ENCODE measurements around the gene CAMK2D.

DNA sequence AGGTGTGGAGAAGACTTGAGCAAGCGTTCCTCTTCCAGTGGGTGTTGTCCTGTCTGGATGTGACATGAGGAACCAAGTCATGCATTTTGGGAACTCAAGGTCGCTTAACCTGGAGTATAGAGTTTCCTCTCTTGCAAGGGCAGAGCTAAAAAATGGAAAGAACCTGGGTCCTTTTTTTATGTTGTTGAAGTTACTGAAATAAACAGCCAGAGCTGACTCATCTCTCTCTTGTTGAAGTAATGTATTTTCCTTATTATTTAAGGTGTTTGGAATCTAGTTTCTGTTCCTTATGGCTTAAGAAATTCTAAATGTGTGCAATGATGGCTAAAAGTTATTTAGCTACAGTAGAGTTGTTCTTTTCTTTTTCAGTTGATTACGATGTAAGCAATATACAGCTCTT is 314.5 kb downstream of the CAMK2D start:
- TF ChIP-seq, protein P1, sequence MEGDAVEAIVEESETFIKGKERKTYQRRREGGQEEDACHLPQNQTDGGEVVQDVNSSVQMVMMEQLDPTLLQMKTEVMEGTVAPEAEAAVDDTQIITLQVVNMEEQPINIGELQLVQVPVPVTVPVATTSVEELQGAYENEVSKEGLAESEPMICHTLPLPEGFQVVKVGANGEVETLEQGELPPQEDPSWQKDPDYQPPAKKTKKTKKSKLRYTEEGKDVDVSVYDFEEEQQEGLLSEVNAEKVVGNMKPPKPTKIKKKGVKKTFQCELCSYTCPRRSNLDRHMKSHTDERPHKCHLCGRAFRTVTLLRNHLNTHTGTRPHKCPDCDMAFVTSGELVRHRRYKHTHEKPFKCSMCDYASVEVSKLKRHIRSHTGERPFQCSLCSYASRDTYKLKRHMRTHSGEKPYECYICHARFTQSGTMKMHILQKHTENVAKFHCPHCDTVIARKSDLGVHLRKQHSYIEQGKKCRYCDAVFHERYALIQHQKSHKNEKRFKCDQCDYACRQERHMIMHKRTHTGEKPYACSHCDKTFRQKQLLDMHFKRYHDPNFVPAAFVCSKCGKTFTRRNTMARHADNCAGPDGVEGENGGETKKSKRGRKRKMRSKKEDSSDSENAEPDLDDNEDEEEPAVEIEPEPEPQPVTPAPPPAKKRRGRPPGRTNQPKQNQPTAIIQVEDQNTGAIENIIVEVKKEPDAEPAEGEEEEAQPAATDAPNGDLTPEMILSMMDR (IDR thresholded peaks at IDR 0.05) = no peak
- no peak for TF ChIP-seq POLR2A (IDR thresholded peaks at IDR 0.05)
